Loucy (cell line): Measurements from ENCODE around the gene RPUSD1.

Source experiments
- H2AFZ ChIP-seq: fragments of 200-600 bp; sonication (generic); 2 replicates; pipeline ENCODE4 v1.6.0; 2016; ENCODE audit warnings: antibody characterized with exemption, mild to moderate bottlenecking, low read length, moderate library complexity
- H3F3A ChIP-seq: fragments of 200-600 bp; 2 replicates; pipeline ENCODE4 v1.6.0; 2016; ENCODE audit warnings: antibody characterized with exemption, low read depth, mild to moderate bottlenecking
- H3K27me3 ChIP-seq: fragments of 200-600 bp; sonication (generic); 2 replicates; pipeline ENCODE4 v1.6.1; 2014; ENCODE audit warnings: low read length, mild to moderate bottlenecking; ENCODE audit not compliant: insufficient read depth, poor library complexity, severe bottlenecking
- H3K36me3 ChIP-seq: fragments of 200-600 bp; sonication (generic); 2 replicates; pipeline ENCODE4 v1.6.1; 2016; ENCODE audit warnings: low read length; ENCODE audit not compliant: insufficient read depth
- H3K4me1 ChIP-seq: fragments of 200-600 bp; sonication (generic); 2 replicates; pipeline ENCODE4 v1.5.1; 2014; ENCODE audit warnings: low read length, mild to moderate bottlenecking; ENCODE audit not compliant: insufficient read depth, poor library complexity, severe bottlenecking
- H3K4me2 ChIP-seq: fragments of 200-600 bp; sonication (generic); 2 replicates; pipeline ENCODE4 v1.6.0; 2014; ENCODE audit warnings: antibody characterized with exemption, low read length, low read depth, mild to moderate bottlenecking; ENCODE audit not compliant: poor library complexity, severe bottlenecking
- H3K4me3 ChIP-seq: fragments of 200-600 bp; sonication (generic); 2 replicates; pipeline ENCODE4 v1.5.1; 2014; ENCODE audit warnings: low read length, mild to moderate bottlenecking, mixed read lengths; ENCODE audit not compliant: poor library complexity, severe bottlenecking
- H3K79me2 ChIP-seq: fragments of 200-600 bp; sonication (generic); 2 replicates; pipeline ENCODE4 v1.6.1; 2014; ENCODE audit warnings: low read length; ENCODE audit not compliant: insufficient read depth
- H3K9ac ChIP-seq: fragments of 200-600 bp; sonication (generic); 2 replicates; pipeline ENCODE4 v1.6.0; 2014; ENCODE audit warnings: mild to moderate bottlenecking, low read depth, low read length, moderate library complexity; ENCODE audit not compliant: poor library complexity, severe bottlenecking
- H3K9me2 ChIP-seq: fragments of 200-600 bp; sonication (generic); replicated peaks from 2 replicates; pipeline ENCODE4 v1.6.1; 2016; ENCODE audit warnings: low read depth, low read length, mixed read lengths
- H3K9me3 ChIP-seq: fragments of 200-600 bp; sonication (generic); 2 replicates; pipeline ENCODE4 v1.6.1; 2014; ENCODE audit warnings: mild to moderate bottlenecking, antibody characterized with exemption, low read length, low read depth; ENCODE audit not compliant: insufficient read depth
- H4K20me1 ChIP-seq: fragments of 200-600 bp; sonication (generic); 2 replicates; pipeline ENCODE4 v1.6.0; 2014; ENCODE audit warnings: antibody characterized with exemption, low read length, mild to moderate bottlenecking; ENCODE audit not compliant: insufficient read depth, poor library complexity, severe bottlenecking
- CTCF ChIP-seq: fragments of 200-600 bp; sonication (generic); conservative IDR thresholded peaks from 2 replicates; pipeline ENCODE4 v1.5.1; 2014; ENCODE audit warnings: mild to moderate bottlenecking, antibody characterized with exemption, low read length
- EZH2phosphoT487 ChIP-seq: fragments of 200-600 bp; IDR thresholded peaks from 2 replicates; pipeline ENCODE4 v1.6.1; 2018; ENCODE audit warnings: antibody characterized with exemption, mild to moderate bottlenecking, moderate library complexity, borderline replicate concordance

Gene RPUSD1

GRCh38 chr16:815861-816260 lies 27.7 kb upstream of the RPUSD1 start:
- TF ChIP-seq EZH2phosphoT487: no peak
- no peak for TF ChIP-seq CTCF

DNA sequence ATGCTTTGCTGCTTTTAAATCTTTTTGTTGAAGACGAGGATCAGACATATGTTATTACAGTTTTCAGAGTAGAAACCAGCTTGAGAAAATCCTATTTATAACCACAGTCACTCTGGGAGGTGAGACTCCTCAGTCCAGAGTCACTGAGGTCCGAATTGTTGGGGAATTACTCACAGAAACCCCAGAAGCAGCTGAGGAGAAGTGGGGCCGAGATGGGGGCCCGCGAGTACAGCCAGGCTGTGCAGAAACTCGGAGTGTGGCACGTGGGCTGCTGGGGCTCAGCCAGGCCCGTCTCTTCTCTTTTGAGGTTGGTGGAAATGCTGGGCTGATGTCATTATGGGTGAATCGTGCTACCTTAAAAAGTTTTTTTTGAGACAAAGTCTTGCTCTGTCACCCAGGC lies 26.8 kb upstream of the RPUSD1 start:
- Histone ChIP-seq H3K4me1 (peaks cover 11% of the 10 kb centered on the region), H3K9me2 (no peaks in the 10 kb centered on the region), H4K20me1 (no peaks in the 10 kb centered on the region), H3K9ac (no peak overlapping the region), H2AFZ (no peak overlapping the region), H3K27me3 (no peaks in the 10 kb centered on the region), H3K9me3 (no peaks in the 10 kb centered on the region), H3F3A (no peaks in the 10 kb centered on the region), H3K4me2 (no peak overlapping the region), H3K4me3 (no peak overlapping the region), H3K79me2 (no peaks in the 10 kb centered on the region), H3K36me3 (no peaks in the 10 kb centered on the region)
- TF ChIP-seq CTCF (no peak), EZH2phosphoT487 (no peak)

More at GRCh38 chr16:815861-816260, 27.7 kb upstream of the RPUSD1 start:
- H3K4me1 ChIP-seq: peaks cover 11% of the 10 kb centered on the region
- no peaks in the 10 kb centered on the region for H4K20me1 ChIP-seq
- no peak overlapping the region for H3K4me2 ChIP-seq
- H3K36me3 ChIP-seq: no peaks in the 10 kb centered on the region
- no peaks in the 10 kb centered on the region for H3F3A ChIP-seq
- H3K9ac ChIP-seq: no peak overlapping the region
- H3K4me3 ChIP-seq: no peak overlapping the region
- no peaks in the 10 kb centered on the region for H3K9me2 ChIP-seq
- no peaks in the 10 kb centered on the region for H3K27me3 ChIP-seq
- H3K9me3 ChIP-seq: no peaks in the 10 kb centered on the region
- no peak overlapping the region for H2AFZ ChIP-seq
- H3K79me2 ChIP-seq: no peaks in the 10 kb centered on the region

DNA sequence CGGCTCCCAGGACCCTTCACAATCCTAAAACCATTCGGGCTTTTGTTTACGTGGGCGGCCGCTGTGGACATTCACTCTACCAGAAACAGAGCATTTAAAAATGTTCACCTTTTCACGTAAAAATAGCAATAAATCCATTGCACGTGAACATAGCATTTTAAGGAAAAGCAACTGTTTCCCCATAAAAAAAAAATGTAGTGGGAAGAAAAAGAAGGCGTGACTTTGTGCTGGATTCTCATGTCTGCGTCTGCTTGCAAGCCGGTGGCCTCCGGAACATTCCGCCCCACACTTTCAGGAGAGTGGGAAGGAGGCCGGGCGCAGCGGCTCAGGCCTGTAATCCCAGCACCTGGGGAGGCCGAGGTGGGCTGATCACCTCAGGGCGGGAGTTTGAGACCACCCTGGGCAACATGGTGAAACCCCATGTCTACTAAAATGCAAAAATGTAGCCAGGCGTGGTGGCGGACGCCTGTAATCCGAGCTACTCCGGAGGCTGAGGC lies 25.8 kb upstream of the RPUSD1 start:
- no peak for TF ChIP-seq EZH2phosphoT487
- TF ChIP-seq CTCF: 0 out of 2 replicates have a peak, but pooled peaks have one; percentile 1
- Histone ChIP-seq H3K9me3 (no peaks in the 10 kb centered on the region), H4K20me1 (no peaks in the 10 kb centered on the region), H3K27me3 (no peaks in the 10 kb centered on the region), H3K9ac (no peak overlapping the region), H3K4me3 (no peak overlapping the region), H3K9me2 (no peaks in the 10 kb centered on the region), H3F3A (no peaks in the 10 kb centered on the region), H3K36me3 (no peaks in the 10 kb centered on the region), H2AFZ (no peak overlapping the region), H3K4me2 (no peak overlapping the region), H3K4me1 (peaks cover 2% of the 10 kb centered on the region), H3K79me2 (no peaks in the 10 kb centered on the region)
